Ascending aorta (tissue), 2 donors: ENCODE data around the gene ABCD1. TPM values are rescaled to one million over a fixed set of nuclear protein-coding genes. Genes with fewer than 3 reads are reported as not detected.
A peak's percentile ranks its signal among the peaks of the same experiment; 100 is the strongest.
"Not testable (repeated sequence)": the region's sequence is repeated elsewhere in the genome, so short reads cannot be mapped to it uniquely, and the experiment has no call there.

Experiments
- DNase-seq, 2 donors: peaks; one replicate each; pipeline ENCODE4 v3.0.0-alpha.2; 2019; ENCODE audit warnings: low spot score in 2 of 2
- H3K27ac ChIP-seq, 2 donors: fragments of 200-600 bp; sonication (generic); one replicate each; pipeline ENCODE4 v1.5.1; 2016 to 2017; ENCODE audit warnings: mild to moderate bottlenecking in 1 of 2
- H3K27me3 ChIP-seq: fragments of 200-600 bp; sonication (generic); one replicate; pipeline ENCODE4 v1.5.1; 2017
- H3K36me3 ChIP-seq, 2 donors: fragments of 200-600 bp; sonication (generic); one replicate each; pipeline ENCODE4 v1.5.1; 2016
- H3K4me1 ChIP-seq, 2 donors: fragments of 200-600 bp; sonication (generic); one replicate each; pipeline ENCODE4 v1.5.1; 2016 to 2017; ENCODE audit warnings: mild to moderate bottlenecking in 1 of 2
- H3K4me3 ChIP-seq, 2 donors: fragments of 200-600 bp; sonication (generic); one replicate each; pipeline ENCODE4 v1.5.1; 2016 to 2017; ENCODE audit warnings: mild to moderate bottlenecking in 1 of 2
- H3K9me3 ChIP-seq, 2 donors: fragments of 200-600 bp; sonication (generic); one replicate each; pipeline ENCODE4 v1.5.1; 2016
- CTCF ChIP-seq, 3 experiments: fragments of 200-600 bp in 2 of 3; fragments of 450-650 bp in 1 of 3; sonication (generic) in 2 of 3; IDR thresholded peaks; one replicate each; pipeline ENCODE4 v1.5.1; 2016 to 2019; ENCODE audit warnings: antibody characterized with exemption in 3 of 3, mild to moderate bottlenecking in 1 of 3, moderate library complexity in 1 of 3
- intact Hi-C: fragments of 100-400 bp; cut with DNase I; formaldehyde crosslinking; loops from one replicate; pipeline ENCODE4 v1.15.1; 2023
- total RNA-seq: library from RNA; depleted of rRNA; stranded (reverse); fragments of >200 nt; gene quantifications from one replicate; pipeline ENCODE4 v1.1.0, GENCODE V29; 2016

ABCD1 gene
- total RNA-seq: 14.7 TPM

- H3K4me3 ChIP-seq: peak within 1 kb of the TSS; percentile 62 to 69
- TF ChIP-seq CTCF (IDR thresholded peaks at IDR 0.05): no peak
- no peaks in the 10 kb centered on the region for H3K9me3 ChIP-seq
- H3K27me3 ChIP-seq: no peaks in the 10 kb centered on the region
- H3K4me1 ChIP-seq: peaks cover 8 to 26% of the 10 kb centered on the region in 2 donors
- intact Hi-C loops: loop anchor here (1.0 to 5.0 kb wide), 3 partner anchors 37 to 204 kb away; partner anchors contain the start of genes IDH3G, SLC6A8 and SSR4
- peak within 1 kb of the TSS; percentile 88 to 89 for H3K27ac ChIP-seq
- peaks cover 14 to 15% of the 10 kb centered on the region in 2 donors for H3K36me3 ChIP-seq
- peak; percentile 51 to 92 for DNase-seq
Observed at GRCh38 chrX:153724252-153725038, at the start of gene ABCD1, which contains the start of gene BCAP31. ABCD1 (plus strand) TSS chrX:153724856; CDS start chrX:153725267, 411 bp downstream. BCAP31 (minus strand) TSS chrX:153724387; CDS start chrX:153723244, 1,143 bp downstream.

GRCh38 chrX:153681175-153681574 is 43.5 kb upstream of the ABCD1 start:
- H3K4me1 ChIP-seq: no peaks in the 10 kb centered on the region
- H3K27ac ChIP-seq: no peak overlapping the region
- no peak for TF ChIP-seq CTCF (IDR thresholded peaks at IDR 0.05)
- no peak overlapping the region for H3K4me3 ChIP-seq
- no peaks in the 10 kb centered on the region for H3K27me3 ChIP-seq
- no peaks in the 10 kb centered on the region for H3K36me3 ChIP-seq
- DNase-seq: peak in 1 of 2 donors; percentile 42
- intact Hi-C loops: no loop called here
- H3K9me3 ChIP-seq: no peaks in the 10 kb centered on the region

GRCh38 chrX:153683486-153683885 is 41.2 kb upstream of the ABCD1 start:
- intact Hi-C loops, H3K9me3 ChIP-seq, H3K27me3 ChIP-seq, H3K27ac ChIP-seq, H3K4me3 ChIP-seq, H3K4me1 ChIP-seq, H3K36me3 ChIP-seq: not testable (repeated sequence)
- peak in 1 of 2 donors; percentile 52 for DNase-seq

GRCh38 chrX:153684467-153685155 is 40.0 kb upstream of the ABCD1 start:
- Histone ChIP-seq H3K27ac (no peak overlapping the region), H3K9me3 (no peaks in the 10 kb centered on the region), H3K4me1 (no peaks in the 10 kb centered on the region), H3K4me3 (no peak overlapping the region), H3K36me3 (no peaks in the 10 kb centered on the region), H3K27me3 (no peaks in the 10 kb centered on the region)
- DNase-seq: peak in 1 of 2 donors; percentile 51
- TF ChIP-seq CTCF (IDR thresholded peaks at IDR 0.05): no peak
- intact Hi-C loops: loop anchor here (5.0 kb wide), 2 partner anchors 38 to 87 kb away; partner anchors contain the start of genes ABCD1, BCAP31 and CCNQ

- intact Hi-C loops: loop anchor here (5.0 kb wide), 2 partner anchors 37 to 88 kb away; partner anchors contain the start of genes ABCD1, BCAP31 and CCNQ
- H3K4me3 ChIP-seq: no peak overlapping the region
- no peaks in the 10 kb centered on the region for H3K9me3 ChIP-seq
- H3K27ac ChIP-seq: no peak overlapping the region
- H3K36me3 ChIP-seq: no peaks in the 10 kb centered on the region
- H3K27me3 ChIP-seq: no peaks in the 10 kb centered on the region
- no peak for TF ChIP-seq CTCF (IDR thresholded peaks at IDR 0.05)
- no peaks in the 10 kb centered on the region for H3K4me1 ChIP-seq
- peak in 1 of 2 donors; percentile 60 for DNase-seq
Observed at GRCh38 chrX:153685156-153685536, 39.5 kb upstream of the ABCD1 start.
